GM06990 (cell line): ENCODE results near the gene RPS6KL1.

ENCODE experiments used
- DNase-seq: peaks from one replicate; pipeline ENCODE4 v3.0.0-alpha.2; 2011; ENCODE audit not compliant: insufficient read length; ENCODE audit errors: extremely low read depth
- H3K27me3 ChIP-seq: replicated peaks from 2 replicates; pipeline ENCODE4 v1.6.0; 2011; ENCODE audit warnings: low read length; ENCODE audit not compliant: control insufficient read depth, insufficient read depth
- H3K36me3 ChIP-seq: 2 replicates; pipeline ENCODE4 v1.5.1; 2011; ENCODE audit warnings: low read length; ENCODE audit not compliant: control insufficient read depth, insufficient read depth
- H3K4me3 ChIP-seq: replicated peaks from 2 replicates; pipeline ENCODE4 v1.5.1; 2011; ENCODE audit warnings: low read depth, mild to moderate bottlenecking, control low read depth, low read length
- CTCF ChIP-seq: IDR thresholded peaks from 2 replicates; pipeline ENCODE4 v1.5.1; 2011; ENCODE audit warnings: low read length, control low read depth, mild to moderate bottlenecking, inconsistent platforms; ENCODE audit not compliant: insufficient read depth, poor library complexity, severe bottlenecking

Gene RPS6KL1

DNA sequence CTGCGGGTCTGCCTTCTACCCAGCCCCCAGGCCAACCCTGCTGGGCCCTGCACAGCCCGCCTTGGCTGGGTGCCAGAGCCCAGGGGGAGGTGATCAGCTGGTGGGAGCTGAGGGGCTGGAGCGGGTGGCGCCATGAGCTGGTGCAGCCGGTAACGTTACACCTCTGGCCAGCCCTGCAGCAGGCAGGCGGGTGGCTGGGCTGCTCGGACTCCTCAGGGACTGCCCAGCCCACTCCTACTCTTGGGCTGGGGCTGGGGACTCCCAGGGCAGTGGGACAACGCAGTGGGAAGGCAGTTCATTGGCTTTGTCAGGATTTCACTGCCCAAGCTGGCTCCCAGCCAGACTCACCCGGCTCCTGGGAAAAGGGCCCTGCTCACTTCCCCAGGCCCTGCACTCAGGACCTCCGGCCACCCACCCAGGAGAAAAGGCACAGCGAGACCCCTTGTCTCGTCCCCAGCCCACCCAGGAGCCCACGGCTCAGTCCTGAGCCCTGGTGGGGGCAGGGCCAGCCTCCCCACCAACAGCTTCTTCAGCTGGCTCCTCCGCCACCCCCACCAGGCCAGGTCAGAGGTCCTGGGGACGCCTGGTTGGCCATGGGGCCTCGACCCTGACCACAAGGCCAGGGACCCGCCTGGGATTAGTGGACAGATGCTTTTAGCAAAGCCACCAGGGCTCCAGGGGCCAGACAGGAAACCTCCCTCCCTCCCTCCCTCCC lies 31.3 kb upstream of the RPS6KL1 start:
- DNase-seq = no peak
- no peaks in the 10 kb centered on the region for H3K36me3 ChIP-seq
- no peaks in the 10 kb centered on the region for H3K27me3 ChIP-seq
- H3K4me3 ChIP-seq = no peak overlapping the region; the same call in 1 of the 2 replicates
- no peak for TF ChIP-seq CTCF

DNA sequence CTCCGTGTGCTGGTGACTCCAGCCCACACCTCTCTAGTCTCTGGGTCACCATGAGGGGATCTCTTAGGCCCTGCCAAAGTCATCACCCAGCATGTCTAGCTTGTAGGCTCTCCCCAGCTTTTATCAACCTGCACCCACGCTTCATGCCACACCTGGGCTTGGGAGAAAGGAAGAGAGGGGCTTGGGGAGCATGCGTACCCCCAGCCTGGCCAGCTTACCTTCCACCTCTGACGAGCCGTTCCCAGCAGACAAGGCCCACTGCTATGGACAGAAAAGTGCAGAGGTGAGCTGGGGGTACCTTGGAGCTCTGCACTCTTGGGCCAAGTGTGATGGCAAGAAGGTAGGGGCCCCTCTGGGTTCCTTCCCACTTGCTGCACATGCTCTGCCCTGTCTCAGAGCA lies 30.6 kb upstream of the RPS6KL1 start:
- Histone ChIP-seq H3K27me3 (no peaks in the 10 kb centered on the region), H3K36me3 (no peaks in the 10 kb centered on the region), H3K4me3 (no peak overlapping the region)
- no peak for DNase-seq
- no peak for TF ChIP-seq CTCF

- no peak for DNase-seq
- no peaks in the 10 kb centered on the region for H3K36me3 ChIP-seq
These were observed 29.8 kb upstream of the RPS6KL1 start for GRCh38 chr14:74952697-74953484.

DNA sequence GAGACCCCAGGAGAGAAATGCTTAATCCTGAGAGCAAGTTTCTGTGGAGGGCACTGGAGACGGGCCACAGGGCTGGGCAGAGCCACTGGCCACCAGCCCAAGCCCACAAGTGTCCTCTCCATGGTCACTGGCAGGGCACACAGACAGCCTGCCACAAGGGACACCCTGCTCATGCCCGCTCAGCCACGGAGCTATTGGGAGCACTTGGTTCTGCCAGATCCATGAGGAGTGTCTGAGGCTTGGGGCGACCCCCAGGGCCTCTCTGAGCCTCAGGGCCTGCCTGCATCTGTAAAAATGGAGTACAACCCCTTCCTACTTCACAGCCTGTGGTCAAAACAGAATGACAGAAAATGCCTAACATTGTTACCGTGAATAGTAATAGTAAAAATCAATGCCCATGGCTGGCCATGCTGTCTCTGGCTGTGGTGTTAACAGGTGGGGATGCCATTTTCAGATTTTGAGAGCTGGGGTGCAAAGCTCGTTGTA lies 29.2 kb upstream of the RPS6KL1 start:
- H3K36me3 ChIP-seq = no peaks in the 10 kb centered on the region
- no peak for DNase-seq
- H3K27me3 ChIP-seq = no peaks in the 10 kb centered on the region
- no peak for TF ChIP-seq CTCF
- no peak overlapping the region for H3K4me3 ChIP-seq

More at GRCh38 chr14:74952697-74953484, 29.8 kb upstream of the RPS6KL1 start:
- no peak overlapping the region for H3K4me3 ChIP-seq
- H3K27me3 ChIP-seq = no peaks in the 10 kb centered on the region
- TF ChIP-seq CTCF = no peak

DNA sequence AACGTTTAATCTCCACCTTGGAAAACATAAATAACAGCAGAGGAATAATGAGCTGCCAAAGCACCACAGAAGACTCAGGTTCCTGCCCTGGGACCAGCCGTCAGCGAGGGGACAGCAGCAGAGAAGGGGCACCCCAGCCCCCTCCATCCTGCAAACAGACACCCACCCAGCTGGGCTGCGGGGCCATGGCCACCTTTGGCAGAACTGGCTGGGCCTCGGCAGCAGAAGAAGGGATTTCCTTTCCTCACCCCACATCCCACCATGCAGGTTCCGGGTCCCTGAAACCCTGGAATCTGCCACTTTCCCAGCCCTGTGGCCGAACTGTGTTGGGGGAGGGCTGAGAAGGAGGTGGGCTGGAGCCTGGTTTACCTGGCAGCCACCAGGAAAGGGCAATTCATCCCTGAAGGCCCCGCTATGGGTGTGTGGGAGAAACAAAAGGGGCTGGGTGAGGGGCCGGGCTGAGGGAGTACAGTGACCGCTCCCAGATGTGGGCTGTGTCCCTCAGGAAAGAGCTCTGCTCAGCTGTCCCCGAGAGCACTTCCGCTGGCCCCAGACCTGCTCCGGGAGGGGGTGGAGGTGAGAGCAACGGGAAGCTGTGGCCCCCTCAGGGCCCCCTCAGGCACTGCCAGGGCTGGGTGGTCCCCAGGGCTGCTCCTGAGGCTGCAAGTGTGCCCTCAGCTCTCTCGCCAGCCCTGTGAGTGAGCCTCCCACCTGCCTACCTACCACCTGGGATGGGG lies 28.6 kb upstream of the RPS6KL1 start:
- DNase-seq = no peak
- Histone ChIP-seq H3K27me3 (no peaks in the 10 kb centered on the region), H3K36me3 (no peaks in the 10 kb centered on the region), H3K4me3 (no peak overlapping the region)
- TF ChIP-seq CTCF = no peak
